ENCODE results near the gene DTNA.

DTNA gene

GRCh38 chr18:34805878-34806351, 95.8 kb downstream of the DTNA start:
- no peak for TF ChIP-seq CTCF (IDR thresholded peaks at IDR 0.05; ENCODE audit: low read depth, low read length)
- DNase-seq (ENCODE audit: extremely low read depth, low read depth): no peak

DNA sequence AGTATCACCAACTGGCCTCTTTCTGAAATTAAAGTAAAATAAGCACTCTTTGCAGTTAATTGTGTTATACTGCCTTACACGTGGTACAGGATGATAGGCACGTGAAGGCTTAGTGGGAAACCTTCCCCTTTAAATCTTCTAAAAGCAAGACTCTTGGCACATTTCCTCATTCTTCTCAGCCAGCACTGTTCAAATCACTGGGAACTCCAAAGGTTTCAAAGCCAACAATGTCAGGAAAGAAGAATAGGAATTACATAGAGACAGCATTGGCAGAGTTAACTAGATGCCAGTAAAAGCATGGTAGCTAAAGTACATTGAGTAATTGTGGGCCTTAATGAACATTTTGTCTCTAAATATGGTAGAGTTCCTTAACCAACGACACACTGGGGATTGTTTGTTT, 96.4 kb downstream of the DTNA start:
- no peak for TF ChIP-seq CTCF (IDR thresholded peaks at IDR 0.05; ENCODE audit: low read depth, low read length)
- DNase-seq (ENCODE audit: extremely low read depth, low read depth): no peak

DNA sequence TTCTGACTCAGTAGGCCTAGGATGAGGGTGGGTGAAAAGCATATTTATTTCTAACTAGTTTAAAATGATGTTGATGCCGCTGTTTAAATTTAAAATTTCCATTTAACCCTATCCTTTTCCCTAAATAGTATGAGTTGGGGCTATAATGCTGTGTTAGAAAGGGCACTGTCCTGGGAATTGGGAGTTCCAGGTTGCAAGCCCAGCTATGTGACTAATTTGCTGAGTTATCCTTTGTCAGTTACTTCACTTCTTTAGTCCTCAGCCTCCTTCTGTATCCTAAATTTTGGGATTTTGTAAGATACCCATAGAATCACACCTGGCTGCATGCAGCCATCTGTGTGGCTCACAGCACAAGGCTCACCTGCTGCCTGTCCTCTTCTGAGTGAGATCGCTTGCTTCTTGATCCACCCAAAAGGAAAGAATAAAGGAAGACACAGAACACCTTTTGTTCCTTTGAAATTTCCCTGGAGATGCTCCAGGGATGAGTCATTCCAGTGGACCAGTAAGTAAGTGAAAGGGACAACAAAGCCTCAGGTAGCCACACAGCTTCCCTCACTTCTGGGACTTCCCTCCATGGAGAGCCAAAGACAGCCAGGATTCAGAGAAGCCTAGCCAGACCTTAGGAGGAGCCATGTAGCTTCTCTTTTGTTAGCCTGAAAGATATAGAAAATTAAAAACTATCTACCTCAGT, 97.2 kb downstream of the DTNA start:
- DNase-seq (ENCODE audit: extremely low read depth, low read depth): no peak
- no peak for TF ChIP-seq CTCF (IDR thresholded peaks at IDR 0.05; ENCODE audit: low read depth, low read length)

DNA sequence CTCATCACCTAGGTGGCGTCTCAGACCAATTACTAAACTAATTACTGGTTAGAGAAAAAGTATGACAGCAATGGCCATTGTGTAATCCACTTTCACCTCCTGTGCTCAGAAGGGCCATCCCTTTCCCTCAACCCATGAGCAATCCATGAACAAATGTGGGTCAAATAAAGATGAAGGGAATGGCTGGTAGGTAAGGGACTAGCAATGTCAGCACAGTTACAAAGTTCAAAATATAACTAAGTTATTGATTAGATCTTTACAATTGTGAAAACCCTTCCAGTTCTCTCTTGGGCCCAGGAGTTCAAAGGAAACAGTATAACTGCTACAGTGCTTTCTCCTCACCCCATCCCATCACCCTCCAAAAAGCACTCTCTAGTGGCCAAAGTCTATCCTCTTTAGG, 98.3 kb downstream of the DTNA start:
- DNase-seq (ENCODE audit: extremely low read depth, low read depth): no peak
- TF ChIP-seq CTCF (IDR thresholded peaks at IDR 0.05; ENCODE audit: low read depth, low read length): no peak

DNA sequence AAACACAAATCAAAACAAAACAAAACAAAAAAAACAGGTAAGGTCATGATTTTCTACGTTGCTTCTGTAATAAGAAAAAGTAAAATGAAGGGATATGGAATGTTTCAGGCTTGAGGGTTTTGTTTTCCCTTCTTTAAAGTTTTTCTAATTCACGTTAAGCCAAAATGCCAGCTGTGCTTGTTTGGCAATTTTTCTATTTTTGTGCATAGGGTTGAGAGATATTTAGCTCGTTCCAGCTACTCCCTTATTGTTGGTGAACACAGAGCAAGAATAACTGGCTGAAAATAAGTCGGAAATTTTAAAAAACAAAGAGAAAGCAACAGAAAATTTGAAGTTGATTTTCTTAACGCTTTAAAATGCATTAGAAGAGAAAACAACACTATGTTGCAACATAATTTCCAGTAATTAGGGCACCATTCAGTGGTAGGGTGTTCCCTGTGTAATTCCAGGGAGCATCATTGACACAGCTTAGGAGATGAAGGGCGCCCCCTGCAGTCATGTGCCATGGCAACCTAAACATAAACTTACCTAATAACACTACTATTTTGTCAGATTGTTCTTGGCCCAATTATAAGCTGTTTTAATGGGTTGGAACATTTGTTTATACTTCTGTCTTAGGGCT, 99.5 kb downstream of the DTNA start:
- DNase-seq (ENCODE audit: extremely low read depth, low read depth): peak; percentile 2
- peak; percentile 49 for TF ChIP-seq CTCF (IDR thresholded peaks at IDR 0.05; ENCODE audit: low read depth, low read length)

GRCh38 chr18:34816183-34816582, 106.1 kb downstream of the DTNA start:
- TF ChIP-seq CTCF (IDR thresholded peaks at IDR 0.05; ENCODE audit: low read depth, low read length): no peak
- no peak for DNase-seq (ENCODE audit: extremely low read depth, low read depth)

- TF ChIP-seq CTCF (IDR thresholded peaks at IDR 0.05; ENCODE audit: low read depth, low read length): no peak
- no peak for DNase-seq (ENCODE audit: extremely low read depth, low read depth)
These were observed 107.5 kb downstream of the DTNA start for GRCh38 chr18:34817636-34818035.

Measured in AG09319 (cell line).